Renal cortical epithelial cell (primary cell): Measurements from ENCODE around the gene NPAS2. TPM values are rescaled to one million over a fixed set of nuclear protein-coding genes. Genes with fewer than 3 reads are reported as not detected.

Experiments
- DNase-seq: peaks from one replicate; pipeline ENCODE4 v3.0.0-alpha.2; 2011; ENCODE audit warnings: low read depth
- total RNA-seq: library from RNA; depleted of rRNA; stranded (reverse); fragments of >200 nt; gene quantifications from 2 replicates; pipeline ENCODE4 v1.2.3, GENCODE V29; 2014

Gene NPAS2
- total RNA-seq, 1 donor from 2014 or later, result 22.1 TPM

- DNase-seq, result peak; percentile 56
Observed at GRCh38 chr2:100882645-100883613, 63.0 kb downstream of the NPAS2 start.

GRCh38 chr2:100884145-100884621 is 64.2 kb downstream of the NPAS2 start:
- DNase-seq, result no peak

GRCh38 chr2:100886085-100886484 is 66.1 kb downstream of the NPAS2 start:
- no peak for DNase-seq

- no peak for DNase-seq
Observed at GRCh38 chr2:100887039-100887578, 67.2 kb downstream of the NPAS2 start.

DNA sequence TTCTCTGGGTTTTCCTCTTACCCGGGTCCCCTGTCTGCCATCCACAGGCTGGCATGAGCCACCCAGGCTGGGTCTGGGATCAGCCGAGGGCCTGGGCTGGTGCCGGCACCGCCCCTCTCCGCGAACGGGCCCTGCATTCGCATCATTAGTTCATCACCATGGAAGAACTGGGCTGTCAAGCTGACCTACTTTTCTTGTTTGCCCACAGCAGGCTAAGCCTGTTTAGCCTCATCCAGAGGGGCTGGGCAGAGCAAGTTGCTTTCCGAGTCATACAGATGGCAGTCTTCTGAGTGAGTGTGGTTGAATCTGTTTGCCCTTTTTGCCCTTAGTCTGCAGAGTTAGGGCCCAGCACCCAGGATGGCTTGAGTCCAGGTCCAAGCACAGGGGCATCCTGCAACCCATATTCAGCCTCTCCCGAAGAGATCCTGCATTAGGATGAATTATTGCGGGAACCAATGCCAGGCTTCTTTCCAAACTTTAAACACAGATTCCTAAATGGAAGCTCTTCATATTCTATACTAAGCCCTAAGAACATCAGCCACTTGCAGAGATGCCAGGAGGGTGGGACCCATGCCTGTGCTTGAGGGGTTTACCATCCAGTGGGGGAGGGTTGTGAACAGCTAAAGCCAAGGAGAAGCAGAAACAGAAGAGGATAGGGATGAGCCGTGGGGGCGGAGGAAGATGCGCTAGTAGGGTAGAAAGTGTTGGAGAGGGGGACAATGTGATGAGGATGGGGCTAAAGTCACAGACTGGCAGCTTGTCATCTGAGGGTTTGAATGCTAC is 68.0 kb downstream of the NPAS2 start:
- no peak for DNase-seq

DNA sequence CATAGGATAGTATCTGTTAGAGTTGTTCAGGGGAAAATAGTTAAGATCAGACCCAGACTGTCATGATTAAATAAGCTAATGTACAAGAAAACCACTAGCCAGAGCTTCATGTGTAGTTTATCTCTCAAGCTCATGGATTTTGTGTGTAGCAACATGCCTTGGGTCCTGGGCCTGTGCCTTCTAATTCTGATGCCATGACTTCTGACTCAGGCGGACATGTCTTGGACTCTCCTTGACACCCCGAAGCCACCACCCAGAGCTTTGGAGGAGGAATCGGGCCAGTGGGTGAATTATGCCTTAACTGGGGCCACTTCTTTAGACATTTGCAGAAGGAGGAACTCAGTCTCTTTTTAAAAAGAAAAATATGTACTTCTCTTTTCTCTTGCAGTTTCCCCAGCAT is 68.7 kb downstream of the NPAS2 start:
- DNase-seq, result no peak

DNA sequence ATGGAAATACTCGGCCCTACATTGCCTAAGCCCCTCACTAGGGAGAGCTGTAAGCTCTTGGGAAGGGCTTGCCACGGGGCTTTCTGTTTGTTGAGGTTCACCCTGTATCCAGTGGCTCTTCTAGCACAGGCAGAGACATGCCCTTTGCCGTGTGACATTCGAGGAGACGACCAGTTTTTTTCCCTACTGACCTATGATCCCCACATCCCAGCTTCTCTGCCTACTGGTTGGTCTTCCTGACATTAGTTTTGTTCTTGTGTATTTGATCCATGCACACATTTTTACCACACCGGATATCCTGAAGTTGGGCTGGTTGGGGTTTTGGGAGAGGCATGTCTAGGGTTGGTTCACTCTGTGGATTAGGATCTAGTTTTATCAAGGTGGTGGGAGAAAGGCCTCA is 69.3 kb downstream of the NPAS2 start:
- no peak for DNase-seq

DNA sequence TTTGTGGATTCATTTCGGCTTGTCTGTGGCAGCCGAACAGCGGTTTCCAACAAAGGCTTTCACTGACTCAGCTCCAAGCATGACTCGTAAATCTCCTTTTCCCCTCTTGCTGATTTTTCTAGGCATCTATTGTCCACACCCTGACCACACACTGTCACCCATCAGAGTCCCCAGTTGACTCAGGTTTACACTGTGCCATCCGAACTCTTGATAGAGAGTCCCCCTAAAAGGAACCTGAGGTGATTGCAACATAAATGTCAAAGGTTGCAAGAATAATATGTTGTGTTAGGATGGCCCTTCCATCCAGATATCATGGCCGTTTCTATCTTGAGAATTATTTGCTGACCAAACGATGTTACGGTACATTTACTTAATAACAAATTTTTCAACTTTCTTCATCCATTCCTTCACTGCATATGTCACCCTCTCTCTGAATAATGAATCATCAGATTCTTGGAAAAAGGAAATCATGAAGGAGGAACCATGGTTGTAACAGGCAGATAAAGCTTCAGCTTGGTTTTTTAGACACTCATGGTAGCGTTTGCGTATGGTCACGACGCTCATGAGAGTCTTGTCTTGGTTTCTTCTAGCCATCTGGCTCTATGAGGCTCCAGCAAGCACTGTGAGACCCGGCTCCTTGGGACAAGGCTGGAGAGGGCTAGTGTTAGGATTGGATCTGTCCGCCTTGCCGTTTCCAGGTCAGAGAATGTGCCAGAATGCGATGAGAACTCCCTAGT is 72.1 kb downstream of the NPAS2 start:
- DNase-seq, result peak; percentile 56

- DNase-seq, result peak; percentile 64
Observed at GRCh38 chr2:100893392-100894104, 73.6 kb downstream of the NPAS2 start.

GRCh38 chr2:100894105-100894795 is 74.3 kb downstream of the NPAS2 start:
- peak; percentile 71 for DNase-seq

GRCh38 chr2:100894796-100895156 is 74.8 kb downstream of the NPAS2 start:
- no peak for DNase-seq

DNA sequence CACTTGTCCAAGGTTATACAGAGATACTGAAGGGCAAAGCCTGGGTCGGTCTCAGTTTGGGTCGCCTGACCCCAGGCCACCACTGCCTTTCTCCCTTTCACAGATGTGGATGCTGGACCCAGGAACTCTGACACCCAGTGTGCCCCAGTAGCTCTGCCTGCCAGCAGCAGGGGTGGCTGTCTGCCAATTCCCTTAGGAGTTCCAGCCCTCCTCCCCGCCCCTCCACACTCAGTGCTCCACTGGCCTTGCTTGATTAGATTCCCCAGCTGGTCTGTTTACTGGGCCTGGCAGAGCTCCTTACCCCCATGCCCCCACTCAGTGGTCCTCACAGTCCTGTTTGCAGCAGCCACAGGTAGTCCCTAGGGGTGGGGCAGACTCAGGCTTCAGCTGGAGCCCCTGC is 75.5 kb downstream of the NPAS2 start:
- no peak for DNase-seq

- DNase-seq, result no peak
Observed at GRCh38 chr2:100895934-100896685, 76.2 kb downstream of the NPAS2 start.

- DNase-seq, result no peak
Observed at GRCh38 chr2:100898035-100898665, 78.2 kb downstream of the NPAS2 start.

- no peak for DNase-seq
Observed at GRCh38 chr2:100900156-100900795, 80.3 kb downstream of the NPAS2 start.

DNA sequence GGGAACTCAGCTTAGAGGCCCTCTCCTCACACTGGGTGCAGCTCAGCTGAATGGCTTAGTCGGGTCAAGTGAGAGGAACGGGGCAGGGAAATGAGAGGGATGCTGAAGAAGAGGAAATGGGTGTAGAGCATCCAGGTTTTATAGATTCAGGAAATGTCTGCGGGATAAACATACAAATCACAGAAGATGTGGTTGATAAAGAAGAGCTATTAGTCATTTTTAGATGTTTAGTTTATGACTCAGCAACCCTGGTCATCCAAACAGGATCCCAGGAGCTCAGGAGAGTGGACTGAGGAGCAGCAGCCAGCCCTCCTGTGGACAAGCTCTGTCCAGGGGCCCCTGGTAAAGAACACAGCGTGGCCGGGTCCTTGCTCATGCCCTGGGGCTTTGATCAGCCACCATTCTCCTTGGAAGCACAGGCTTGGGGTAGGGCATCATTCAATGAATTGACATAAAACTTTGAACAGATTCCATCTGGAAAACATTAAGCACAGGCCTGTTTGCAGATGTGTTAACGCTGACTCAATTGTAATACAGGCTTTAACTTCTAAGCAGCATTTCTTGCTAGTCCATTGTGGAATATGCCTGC is 83.0 kb downstream of the NPAS2 start:
- peak; percentile 91 for DNase-seq

DNA sequence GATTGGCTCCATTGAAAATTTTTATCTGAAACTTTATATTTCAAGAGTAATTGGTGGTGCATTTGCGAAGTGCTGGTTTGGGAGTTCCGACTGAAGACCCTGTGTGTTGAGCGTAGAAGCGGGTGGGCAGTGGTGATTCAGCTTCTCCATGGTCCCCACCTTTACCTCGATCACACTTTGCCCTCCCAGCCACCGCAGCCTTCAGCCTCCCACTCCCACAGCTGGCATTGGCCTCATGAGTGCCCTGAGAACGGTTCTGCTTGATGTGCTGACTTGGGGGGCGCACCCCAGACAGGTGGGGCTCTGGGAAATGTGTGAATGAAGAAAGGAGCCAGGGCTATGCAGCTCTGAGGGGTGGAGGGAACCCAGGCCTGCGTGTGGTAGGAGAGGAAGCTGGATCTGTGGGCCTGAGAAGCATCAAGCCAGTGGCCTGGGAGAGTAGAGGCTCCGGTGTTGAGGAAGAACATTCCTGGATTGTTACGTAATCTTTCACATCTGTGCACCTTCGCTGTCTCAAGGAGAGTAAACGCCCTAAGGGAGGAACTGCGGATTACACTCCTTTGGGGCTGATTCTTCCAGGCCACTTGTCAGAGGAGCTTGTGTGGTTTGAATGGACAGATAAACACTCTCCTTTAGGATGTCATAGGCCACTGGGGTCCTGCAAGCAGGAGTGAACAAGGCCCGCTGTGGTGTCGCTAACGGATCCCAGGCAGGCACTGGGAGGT is 83.8 kb downstream of the NPAS2 start:
- peak; percentile 38 for DNase-seq
